Osteoblast (primary cell): ENCODE measurements around the gene NME3. TPM values are rescaled to one million over a fixed set of nuclear protein-coding genes. Genes with fewer than 3 reads are reported as not detected.

ENCODE experiments used
- DNase-seq: peaks from one replicate; pipeline ENCODE4 v3.0.0; 2011; ENCODE audit warnings: low spot score, mixed read lengths; ENCODE audit not compliant: insufficient read length; ENCODE audit errors: missing footprints
- H2AFZ ChIP-seq: 2 replicates; pipeline ENCODE4 v1.6.0; 2011; ENCODE audit warnings: mild to moderate bottlenecking, low read length
- H3K27ac ChIP-seq: 2 replicates; pipeline ENCODE4 v1.5.1; 2011; ENCODE audit warnings: mild to moderate bottlenecking, low read depth, low read length, moderate library complexity
- H3K27me3 ChIP-seq: 2 replicates; pipeline ENCODE4 v1.6.0; 2012; ENCODE audit warnings: mild to moderate bottlenecking, control low read depth, inconsistent platforms, low read length, moderate library complexity; ENCODE audit not compliant: insufficient read depth
- H3K36me3 ChIP-seq: 2 replicates; pipeline ENCODE4 v1.5.1; 2011; ENCODE audit warnings: mild to moderate bottlenecking, low read length, control low read depth, moderate library complexity; ENCODE audit not compliant: insufficient read depth
- H3K4me1 ChIP-seq: 2 replicates; pipeline ENCODE4 v1.5.1; 2011; ENCODE audit warnings: mild to moderate bottlenecking, low read length, control low read depth, moderate library complexity; ENCODE audit not compliant: insufficient read depth
- H3K4me2 ChIP-seq: 2 replicates; pipeline ENCODE4 v1.6.0; 2011; ENCODE audit warnings: mild to moderate bottlenecking, low read length; ENCODE audit not compliant: insufficient read depth
- H3K4me3 ChIP-seq: fragments of 200-600 bp; sonication (generic); 3 replicates; pipeline ENCODE4 v1.5.1; 2012; ENCODE audit warnings: mild to moderate bottlenecking, low read length, inconsistent platforms; ENCODE audit not compliant: insufficient read depth
- H3K79me2 ChIP-seq: 2 replicates; pipeline ENCODE4 v1.6.0; 2012; ENCODE audit warnings: mild to moderate bottlenecking, low read length, control low read depth, inconsistent platforms; ENCODE audit not compliant: insufficient read depth
- H3K9me3 ChIP-seq: 2 replicates; pipeline ENCODE4 v1.5.1; 2011; ENCODE audit warnings: low read depth, low read length, control low read depth
- H4K20me1 ChIP-seq: 2 replicates; pipeline ENCODE4 v1.6.0; 2012; ENCODE audit warnings: mild to moderate bottlenecking, low read length, control low read depth; ENCODE audit not compliant: insufficient read depth
- CTCF ChIP-seq: IDR thresholded peaks from 2 replicates; pipeline ENCODE4 v1.5.1; 2011; ENCODE audit warnings: mild to moderate bottlenecking, low read depth, low read length, moderate library complexity; ENCODE audit errors: extremely low read depth
- total RNA-seq: library from RNA; depleted of rRNA; stranded (reverse); fragments of >200 nt; gene quantifications from 2 replicates; pipeline ENCODE4 v1.2.3, GENCODE V29; 2012

The NME3 gene
- total RNA-seq, 1 donor = 55.4 TPM

DNA sequence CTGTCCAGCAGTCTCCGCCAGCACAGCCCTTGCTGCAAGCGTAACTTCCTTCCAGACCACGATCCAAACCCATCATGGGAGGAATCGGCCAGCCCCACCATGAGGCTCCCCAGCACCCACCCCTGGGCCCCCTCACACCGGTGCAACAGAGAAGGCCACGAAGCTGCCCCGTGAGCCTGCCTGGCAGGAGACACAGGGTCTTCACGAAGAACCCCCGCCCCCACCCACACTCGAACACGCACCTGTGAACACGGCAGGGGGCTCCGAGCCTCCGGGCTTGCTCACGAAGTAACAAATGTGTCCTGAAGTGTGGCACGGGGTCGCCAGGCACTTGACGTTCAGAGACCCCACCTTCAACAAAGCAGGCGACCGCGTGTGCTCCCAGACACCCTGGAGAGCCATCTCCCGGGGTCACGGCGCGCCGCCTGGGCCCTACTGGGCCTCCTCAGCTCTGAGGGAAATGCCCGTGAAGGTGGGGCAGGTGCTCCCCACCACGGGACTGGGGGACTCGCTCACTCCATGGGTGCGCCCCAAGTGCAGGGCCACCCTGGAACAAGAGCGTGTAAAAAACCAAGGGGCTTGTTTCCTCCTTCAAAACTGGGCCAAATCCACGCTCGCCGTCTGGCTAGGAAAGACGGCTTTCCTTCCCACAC is 47.7 kb upstream of the NME3 start:
- Histone ChIP-seq H3K4me3 (no peak overlapping the region), H3K36me3 (peaks cover 27% of the 10 kb centered on the region), H3K27ac (no peak overlapping the region), H2AFZ (no peak overlapping the region), H3K27me3 (no peaks in the 10 kb centered on the region), H3K79me2 (peaks cover 14% of the 10 kb centered on the region), H3K4me2 (no peak overlapping the region), H4K20me1 (peaks cover 7% of the 10 kb centered on the region), H3K4me1 (no peaks in the 10 kb centered on the region), H3K9me3 (no peaks in the 10 kb centered on the region)
- no peak for TF ChIP-seq CTCF
- no peak for DNase-seq

DNA sequence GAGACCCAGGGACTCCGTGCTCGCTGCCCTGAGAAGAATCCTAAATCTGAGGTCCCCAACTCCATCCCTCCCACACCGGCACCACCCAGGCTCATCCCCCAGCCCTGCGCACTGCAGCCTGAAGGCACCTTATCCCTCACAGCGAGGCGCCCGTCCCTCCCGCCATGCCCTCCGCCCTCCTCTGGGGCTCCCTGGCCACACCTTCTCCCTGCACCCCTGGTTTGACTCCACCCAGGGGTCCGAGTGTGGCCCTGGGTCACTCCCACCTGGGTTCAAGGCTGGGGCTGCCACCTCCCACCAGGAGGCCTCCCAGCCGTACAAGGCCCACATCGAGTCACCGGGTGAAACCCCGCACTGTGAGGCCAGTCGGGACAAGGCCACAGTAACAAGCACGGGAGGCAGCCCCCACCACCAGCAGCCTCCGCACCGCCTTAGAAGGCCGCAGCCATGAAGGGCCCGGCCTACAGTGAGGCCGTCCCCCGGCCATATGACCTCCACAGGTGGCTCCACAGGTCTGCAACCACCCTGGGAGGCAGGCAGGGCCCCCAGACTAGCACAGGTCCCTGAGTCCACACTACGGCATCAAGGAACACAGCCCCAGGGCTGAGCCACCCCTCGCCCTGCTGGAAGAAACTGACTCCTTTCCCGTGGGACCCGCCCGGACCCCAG is 47.0 kb upstream of the NME3 start:
- H3K27me3 ChIP-seq = no peaks in the 10 kb centered on the region

DNA sequence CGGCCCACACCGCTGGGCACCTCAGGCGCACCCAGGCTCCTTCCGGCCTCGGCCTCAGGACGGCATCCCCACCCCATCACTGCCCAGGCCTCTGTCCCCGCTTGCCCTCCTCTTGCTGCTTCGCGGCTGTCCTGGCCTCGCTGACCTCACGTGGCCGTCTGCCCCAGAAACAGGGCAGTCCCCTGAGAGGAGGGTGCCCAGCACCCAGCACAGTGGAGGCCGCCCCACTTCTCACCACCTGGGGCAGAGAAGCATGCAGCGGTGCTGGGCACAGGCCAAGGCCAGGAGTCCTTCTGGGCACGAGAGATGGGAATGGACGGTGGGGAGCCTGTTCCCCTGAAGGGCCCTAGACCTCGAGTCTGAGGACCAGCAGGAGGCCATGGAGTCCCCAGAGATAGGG is 46.4 kb upstream of the NME3 start:
- Histone ChIP-seq H3K36me3 (peaks cover 24% of the 10 kb centered on the region), H3K79me2 (peaks cover 7% of the 10 kb centered on the region), H3K27me3 (no peaks in the 10 kb centered on the region), H3K4me3 (no peak overlapping the region), H4K20me1 (peaks cover 5% of the 10 kb centered on the region), H3K4me1 (peaks cover 3% of the 10 kb centered on the region), H3K27ac (no peak overlapping the region), H3K4me2 (no peak overlapping the region), H3K9me3 (no peaks in the 10 kb centered on the region), H2AFZ (no peak overlapping the region)
- TF ChIP-seq CTCF = no peak
- DNase-seq = no peak

More for the DNA sequence above, 47.0 kb upstream of the NME3 start:
- Histone ChIP-seq H3K4me3 (no peak overlapping the region), H3K27ac (no peak overlapping the region), H3K36me3 (peaks cover 27% of the 10 kb centered on the region), H3K4me2 (no peak overlapping the region), H2AFZ (no peak overlapping the region), H3K4me1 (no peaks in the 10 kb centered on the region), H4K20me1 (peaks cover 5% of the 10 kb centered on the region), H3K9me3 (no peaks in the 10 kb centered on the region), H3K79me2 (peaks cover 10% of the 10 kb centered on the region)
- DNase-seq = no peak
- TF ChIP-seq CTCF = no peak

DNA sequence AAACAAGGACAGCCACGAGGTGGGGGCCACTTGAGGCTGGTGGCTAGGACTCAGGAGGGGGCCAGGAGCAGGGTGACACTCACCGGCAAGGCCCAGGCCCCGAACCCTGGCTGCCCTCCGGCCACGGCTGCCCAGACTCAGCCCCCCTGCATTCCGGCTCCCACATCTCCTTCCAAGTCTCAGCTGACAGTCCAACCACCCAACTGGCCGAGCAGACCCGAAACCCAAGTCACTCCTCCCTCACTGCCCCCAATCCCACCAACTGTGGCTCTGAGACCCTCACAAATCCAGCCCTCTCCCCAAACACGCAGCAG is 45.9 kb upstream of the NME3 start:
- peaks cover 20% of the 10 kb centered on the region for H3K36me3 ChIP-seq
- TF ChIP-seq CTCF = no peak
- no peak for DNase-seq
- H3K79me2 ChIP-seq = peaks cover 2% of the 10 kb centered on the region
- H3K27ac ChIP-seq = no peak overlapping the region
- H3K9me3 ChIP-seq = no peaks in the 10 kb centered on the region
- no peak overlapping the region for H2AFZ ChIP-seq
- peaks cover under 1% of the 10 kb centered on the region for H4K20me1 ChIP-seq
- peaks cover 3% of the 10 kb centered on the region for H3K4me1 ChIP-seq
- no peak overlapping the region for H3K4me3 ChIP-seq
- no peaks in the 10 kb centered on the region for H3K27me3 ChIP-seq
- no peak overlapping the region for H3K4me2 ChIP-seq
